ENCODE results near the gene CYP11A1. TPM values are rescaled to one million over a fixed set of nuclear protein-coding genes. Genes with fewer than 3 reads are reported as not detected.

The CYP11A1 gene
- total and polyA plus RNA-seq, 10 of the 15 experiments (the other 5 are each of a cell fraction or from before 2014, with no cell fraction given): 0.11 to 1.2 (median 0.23) TPM; not detected in 5

- Histone ChIP-seq H3K36me3 (ENCODE audit: control insufficient read depth in 2 of 2, insufficient read depth in 2 of 2, low read length in 1 of 2) (no peaks in the 10 kb centered on the region; a peak in 1 of 4 replicates), H4K20me1 (ENCODE audit: control insufficient read depth, insufficient read depth) (no peaks in the 10 kb centered on the region), H3K4me3 (peak overlapping the region; percentile 30; the same call in 1 of the 2 replicates), H3K9ac (ENCODE audit: control insufficient read depth, insufficient read depth, low read length) (peak overlapping the region; percentile 77), H3K27ac (ENCODE audit: control insufficient read depth, insufficient read depth) (peak overlapping the region; percentile 97), H3K27me3 (replicated peaks in 1 of 2; ENCODE audit: control insufficient read depth in 2 of 2, insufficient read depth in 2 of 2, low read length in 1 of 2) (no peaks in the 10 kb centered on the region), H2AFZ (ENCODE audit: control insufficient read depth, low read depth, low read length) (no peak overlapping the region), H3K4me1 (ENCODE audit: control insufficient read depth, insufficient read depth, low read length) (peaks cover 69% of the 10 kb centered on the region), H3K79me2 (ENCODE audit: control insufficient read depth, insufficient read depth, low read length) (peaks cover 30% of the 10 kb centered on the region), H3K9me3 (replicated peaks; ENCODE audit: control insufficient read depth, insufficient read depth, low read length) (no peaks in the 10 kb centered on the region), H3K4me2 (ENCODE audit: control insufficient read depth, insufficient read depth) (peak overlapping the region; percentile 81)
- ChIA-PET SMC1A (ENCODE audit: uncharacterized antibody, unreplicated experiment) (interaction anchor here (0.9 to 21.3 kb wide), 11 partner anchors 9 to 404 kb away, joined by 4 to 544 read pairs (median 7); partner anchors contain the start of genes ARID3B, SEMA7A and UBL7), RAD21 (ENCODE audit: unreplicated experiment) (interaction anchor here (0.8 to 7.4 kb wide), 20 partner anchors 10 to 410 kb away, joined by 3 to 262 read pairs (median 6); partner anchors contain the start of genes ARID3B, PML, SEMA7A and UBL7), POLR2A (interaction anchor here (0.5 to 15.8 kb wide), 16 partner anchors 9 to 404 kb away, joined by 3 to 302 read pairs (median 6); partner anchors contain the start of genes ARID3B, SEMA7A and UBL7), CTCF (interaction anchor here (0.9 to 21.7 kb wide), 15 partner anchors 9 to 414 kb away, joined by 3 to 655 read pairs (median 4); partner anchors contain the start of genes SEMA7A and UBL7)
- intact Hi-C loops (cut with micrococcal nuclease; ENCODE audit: unreplicated experiment) (loop anchor here (1.0 to 2.0 kb wide), 3 partner anchors 13 to 107 kb away; no protein-coding TSS in a partner anchor), in situ Hi-C loops (cut with MboI) (loop anchor here (5.0 kb wide), 2 partner anchors 53 to 158 kb away; partner anchors contain the start of gene ARID3B)
- ATAC-seq (peak; percentile 67), FAIRE-seq (peak; percentile 98), DNase-seq (ENCODE audit: low read depth, low spot score) (peak; percentile 93)
- no TSS peak for BruUV-seq (replicated peaks)
- 0% methylated on average over 8 of the region's 8 CpGs for WGBS (ENCODE audit: insufficient coverage, insufficient replicate concordance, low lambda C conversion rate, missing lambda C conversion rate)
- TF ChIP-seq STAT3 (IDR thresholded peaks at IDR 0.05; ENCODE audit: low read depth, low read length): peak; percentile 55; the same call in 1 of the 2 replicates
- TF ChIP-seq ZBED1 (IDR thresholded peaks at IDR 0.05; ENCODE audit: borderline replicate concordance): peak; percentile 88; the same call in 1 of the 2 replicates
- no peak for TF ChIP-seq CBX5 (IDR thresholded peaks at IDR 0.05; ENCODE audit: low read depth)
- no peak for TF ChIP-seq RFX5 (IDR thresholded peaks at IDR 0.05; ENCODE audit: low read depth, low read length)
- peak; percentile 27; the same call in 1 of the 2 replicates for TF ChIP-seq YY1 (IDR thresholded peaks at IDR 0.05; ENCODE audit: low read depth, low read length)
- peak; percentile 68 for TF ChIP-seq JUNB (IDR thresholded peaks at IDR 0.05)
- TF ChIP-seq FOS (IDR thresholded peaks at IDR 0.05; ENCODE audit: borderline replicate concordance, extremely low read depth, insufficient read length): no peak
- no peak for TF ChIP-seq SREBF1 (IDR thresholded peaks at IDR 0.05; ENCODE audit: low read length)
- peak; percentile 53; the same call in 1 of the 2 replicates for TF ChIP-seq POLR2AphosphoS2 (IDR thresholded peaks at IDR 0.05; ENCODE audit: low read depth, low read length)
- peak; percentile 83 for TF ChIP-seq CHD2 (IDR thresholded peaks at IDR 0.05; ENCODE audit: borderline replicate concordance, low read depth, low read length)
- no peak for TF ChIP-seq HSF1 (IDR thresholded peaks at IDR 0.05; ENCODE audit: low read depth, low read length)
- TF ChIP-seq GABPA (IDR thresholded peaks at IDR 0.05; ENCODE audit: low read depth): no peak
- no peak for TF ChIP-seq HCFC1 (IDR thresholded peaks at IDR 0.05; ENCODE audit: low read length)
- TF ChIP-seq NFYB (IDR thresholded peaks at IDR 0.05; ENCODE audit: insufficient read depth, low read depth, low read length): 0 out of 2 replicates have a peak, but pooled peaks have one; percentile 22
- TF ChIP-seq SMC3 (IDR thresholded peaks at IDR 0.05; ENCODE audit: borderline replicate concordance, low read length): peak; percentile 37; the same call in 1 of the 2 replicates
- TF ChIP-seq NR2C2 (IDR thresholded peaks at IDR 0.05; ENCODE audit: borderline replicate concordance, control insufficient read depth, insufficient read length, low read depth): no peak
- peak; percentile 71; the same call in 1 of the 2 replicates for TF ChIP-seq ZNF207 (IDR thresholded peaks at IDR 0.05; ENCODE audit: borderline replicate concordance)
- peak in 1 of 2 experiments; percentile 90; a peak in 2 of 3 replicates for TF ChIP-seq EGR1 (IDR thresholded peaks at IDR 0.05; ENCODE audit: borderline replicate concordance in 1 of 2, low read depth in 2 of 2, low read length in 2 of 2)
- no peak for TF ChIP-seq ZNF622 (IDR thresholded peaks at IDR 0.05)
- no peak for TF ChIP-seq MTA3 (IDR thresholded peaks at IDR 0.05; ENCODE audit: borderline replicate concordance, low read length)
- TF ChIP-seq RAD51 (IDR thresholded peaks at IDR 0.05): 0 out of 2 replicates have a peak, but pooled peaks have one; percentile 34
Observed at GRCh38 chr15:74383695-74384565, 16.5 kb upstream of the CYP11A1 start.
